BE2C (cell line): ENCODE measurements around the gene TAF15.

Experiments used
- DNase-seq: peaks from one replicate; pipeline ENCODE4 v3.0.0-alpha.2; 2020
- H3K27me3 ChIP-seq: fragments of 250-450 bp; sonication (Bioruptor Pico); 2 replicates; pipeline ENCODE4 v1.5.1; 2020; ENCODE audit warnings: mild to moderate bottlenecking
- H3K36me3 ChIP-seq: fragments of 250-450 bp; sonication (Bioruptor Pico); 2 replicates; pipeline ENCODE4 v1.5.1; 2020; ENCODE audit warnings: mild to moderate bottlenecking
- H3K4me1 ChIP-seq: fragments of 250-450 bp; sonication (Bioruptor Pico); 2 replicates; pipeline ENCODE4 v1.5.1; 2020
- H3K4me3 ChIP-seq: 2 replicates; pipeline ENCODE4 v1.5.1; 2011; ENCODE audit warnings: low read depth, low read length
- H3K9me3 ChIP-seq: fragments of 250-450 bp; sonication (Bioruptor Pico); 2 replicates; pipeline ENCODE4 v1.5.1; 2020
- CTCF ChIP-seq: IDR thresholded peaks from 2 replicates; pipeline ENCODE4 v1.5.1; 2012; ENCODE audit warnings: mild to moderate bottlenecking, low read depth, low read length

TAF15 gene

DNA sequence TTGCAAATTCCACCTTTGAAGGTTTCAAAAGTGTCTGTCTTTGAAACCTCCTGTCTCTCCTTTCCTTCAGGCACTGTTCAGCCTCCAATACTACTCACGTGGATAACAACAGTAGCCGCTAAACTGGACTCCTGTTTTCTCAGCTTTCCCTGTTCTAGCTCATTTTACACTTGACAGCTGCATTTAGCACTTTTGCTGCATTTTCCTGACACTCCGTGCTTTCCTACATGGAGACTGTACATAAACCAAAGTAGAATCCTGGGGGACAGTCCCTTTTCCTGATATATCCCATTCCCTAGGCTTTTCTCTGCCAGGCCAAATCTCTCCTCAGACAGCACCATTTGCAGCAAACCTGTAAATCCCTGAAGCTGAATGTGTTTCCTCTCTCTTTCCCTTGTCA is 67.2 kb downstream of the TAF15 start:
- H3K27me3 ChIP-seq, result peaks cover 3% of the 10 kb centered on the region; the same call in 1 of the 2 replicates
- no peaks in the 10 kb centered on the region for H3K36me3 ChIP-seq
- H3K4me1 ChIP-seq, result no peaks in the 10 kb centered on the region
- TF ChIP-seq CTCF, result no peak
- no peaks in the 10 kb centered on the region for H3K9me3 ChIP-seq
- DNase-seq, result no peak
- no peak overlapping the region for H3K4me3 ChIP-seq

DNA sequence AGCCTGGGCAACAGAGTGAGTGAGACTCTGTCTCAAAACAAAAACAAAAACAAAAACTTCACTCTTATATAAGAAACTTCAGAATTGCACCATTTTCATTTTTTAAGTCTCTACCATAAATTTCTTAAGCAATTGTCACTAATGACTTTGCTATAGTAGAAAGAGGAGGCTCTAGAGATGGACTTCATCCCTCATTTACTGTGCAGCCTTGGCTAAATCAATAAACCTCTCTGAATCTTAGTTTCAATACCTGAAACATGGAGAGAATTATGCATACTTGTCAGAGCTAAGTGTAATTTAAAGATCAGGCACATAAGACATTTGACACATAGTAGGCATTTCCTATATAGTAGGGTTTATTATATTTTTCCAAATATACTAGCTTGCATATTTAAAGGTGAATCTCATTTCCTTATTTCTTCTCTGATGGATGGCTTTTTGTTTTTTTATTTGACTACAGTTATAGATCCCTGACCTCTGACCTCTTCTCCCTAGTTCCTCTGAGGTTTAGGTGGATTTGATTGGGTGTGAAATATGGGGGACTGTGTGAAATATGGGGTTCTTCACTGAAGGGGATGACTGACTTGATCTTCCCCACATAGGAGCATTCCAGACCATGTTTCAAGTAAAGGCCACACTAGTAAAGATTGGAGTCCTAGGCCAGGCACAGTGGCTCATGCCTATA is 68.2 kb downstream of the TAF15 start:
- Histone ChIP-seq H3K9me3 (no peaks in the 10 kb centered on the region), H3K27me3 (peaks cover 3% of the 10 kb centered on the region; the same call in 1 of the 2 replicates), H3K36me3 (no peaks in the 10 kb centered on the region), H3K4me1 (no peaks in the 10 kb centered on the region), H3K4me3 (no peak overlapping the region)
- TF ChIP-seq CTCF, result no peak
- DNase-seq, result no peak

DNA sequence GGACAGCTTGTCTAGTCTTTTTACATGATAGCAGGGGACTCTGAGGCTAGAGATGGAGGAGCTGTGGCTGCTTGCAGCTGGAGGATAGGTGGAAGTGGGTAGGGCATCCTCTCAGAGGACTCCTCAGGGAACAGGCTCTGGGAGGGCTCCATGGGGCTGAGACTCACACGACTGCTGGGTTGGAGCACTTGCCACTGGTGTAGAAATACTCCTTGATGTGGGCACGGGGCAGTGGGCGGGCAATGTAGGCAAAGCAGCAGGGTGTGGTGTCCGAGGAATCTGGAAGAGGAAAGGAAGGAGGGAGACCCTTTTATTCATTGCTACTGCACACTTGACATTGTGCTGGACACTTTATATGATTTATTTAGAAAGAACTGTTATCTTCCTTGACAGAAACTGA is 69.1 kb downstream of the TAF15 start:
- H3K4me3 ChIP-seq, result no peak overlapping the region
- H3K27me3 ChIP-seq, result peaks cover 3% of the 10 kb centered on the region; the same call in 1 of the 2 replicates
- TF ChIP-seq CTCF, result no peak
- DNase-seq, result no peak
- no peaks in the 10 kb centered on the region for H3K4me1 ChIP-seq
- no peaks in the 10 kb centered on the region for H3K36me3 ChIP-seq
- H3K9me3 ChIP-seq, result no peaks in the 10 kb centered on the region

GRCh38 chr17:35879773-35880654 is 70.7 kb downstream of the TAF15 start, which contains the start of gene CCL5:
Gene CCL5, minus strand, starts transcription at chr17:35880360.
- Histone ChIP-seq H3K4me1 (no peaks in the 10 kb centered on the region), H3K4me3 (no peak within 1 kb of the TSS), H3K36me3 (no peaks in the 10 kb centered on the region), H3K9me3 (no peaks in the 10 kb centered on the region), H3K27me3 (peaks cover 3% of the 10 kb centered on the region; the same call in 1 of the 2 replicates)
- DNase-seq, result no peak
- no peak for TF ChIP-seq CTCF

- Histone ChIP-seq H3K9me3 (no peaks in the 10 kb centered on the region), H3K36me3 (no peaks in the 10 kb centered on the region), H3K27me3 (no peaks in the 10 kb centered on the region), H3K4me3 (no peak overlapping the region), H3K4me1 (no peaks in the 10 kb centered on the region; the same call in 1 of the 2 replicates)
- DNase-seq, result no peak
- TF ChIP-seq CTCF, result no peak
These were observed 80.0 kb downstream of the TAF15 start for GRCh38 chr17:35889241-35889640.
